HG03439 (cell line): Measurements from ENCODE around the gene KCTD5.

ENCODE experiments used
- ATAC-seq: cut with Tn5 transposase; IDR thresholded peaks from one replicate; pipeline ENCODE4 v1.9.1; 2021; ENCODE audit warnings: mild to moderate bottlenecking, moderate library complexity; ENCODE audit not compliant: unreplicated experiment

Gene KCTD5

GRCh38 chr16:2748757-2749455 is 66.6 kb downstream of the KCTD5 start:
- ATAC-seq: no peak

- no peak for ATAC-seq
Measured at GRCh38 chr16:2749476-2749875, 67.2 kb downstream of the KCTD5 start.

GRCh38 chr16:2749936-2750335 is 67.6 kb downstream of the KCTD5 start:
- ATAC-seq: no peak

- ATAC-seq: peak; percentile 34
Measured at GRCh38 chr16:2751577-2752034, 69.3 kb downstream of the KCTD5 start.

GRCh38 chr16:2752035-2752849 is 69.9 kb downstream of the KCTD5 start, which contains the start of gene SRRM2:
SRRM2 (plus strand) TSS chr16:2752638; CDS start chr16:2756365, 3,727 bp downstream.
- peak; percentile 77 for ATAC-seq

GRCh38 chr16:2752850-2753732 is 70.8 kb downstream of the KCTD5 start:
- ATAC-seq: peak; percentile 54

- no peak for ATAC-seq
Measured at GRCh38 chr16:2753733-2754020, 71.4 kb downstream of the KCTD5 start.

GRCh38 chr16:2755158-2755557 is 72.8 kb downstream of the KCTD5 start:
- ATAC-seq: no peak

GRCh38 chr16:2756288-2757015 is 74.1 kb downstream of the KCTD5 start:
- ATAC-seq: no peak

GRCh38 chr16:2757344-2757743 is 75.0 kb downstream of the KCTD5 start:
- no peak for ATAC-seq
